Gastrocnemius medialis (tissue), 4 donors: Measurements from ENCODE around the gene ZFR. TPM values are rescaled to one million over a fixed set of nuclear protein-coding genes. Genes with fewer than 3 reads are reported as not detected.
A peak's percentile ranks its signal among the peaks of the same experiment; 100 is the strongest.

Experiments
- ATAC-seq, 2 donors: fragments of 150-250 bp; one replicate each; pipeline ENCODE4 v1.9.1; 2016
- DNase-seq, 2 donors: peaks; one replicate each; pipeline ENCODE4 v3.0.0-alpha.2; 2019
- H3K27ac ChIP-seq, 4 donors: fragments of 200-600 bp; sonication (generic); 1 replicate in 1 of 4; 2 replicates in 3 of 4; pipeline ENCODE4 v1.5.1; 2016 to 2018; ENCODE audit warnings: mild to moderate bottlenecking in 2 of 4, moderate library complexity in 1 of 4
- H3K27me3 ChIP-seq, 3 donors: fragments of 200-600 bp; sonication (generic) in 2 of 3; 1 replicate in 1 of 3; 2 replicates in 2 of 3; pipeline versions ENCODE4 v1.5.1 to v1.6.0; 2016 to 2019; ENCODE audit warnings: mild to moderate bottlenecking in 1 of 3, moderate library complexity in 1 of 3
- H3K36me3 ChIP-seq, 2 donors: fragments of 200-600 bp; sonication (generic) in 1 of 2; one replicate each; pipeline ENCODE4 v1.5.1; 2017 to 2018
- H3K4me1 ChIP-seq, 2 donors: fragments of 200-600 bp; sonication (generic) in 1 of 2; one replicate each; pipeline ENCODE4 v1.5.1; 2016 to 2017; ENCODE audit warnings: mild to moderate bottlenecking in 2 of 2
- H3K4me3 ChIP-seq, 4 donors: fragments of 200-600 bp; sonication (generic) in 3 of 4; 1 replicate in 1 of 4; 2 replicates in 3 of 4; pipeline ENCODE4 v1.5.1; 2016 to 2019; ENCODE audit warnings: mild to moderate bottlenecking in 2 of 4
- H3K9me3 ChIP-seq, 3 donors: fragments of 200-600 bp; sonication (generic) in 2 of 3; 1 replicate in 1 of 3; 2 replicates in 2 of 3; pipeline ENCODE4 v1.5.1; 2016 to 2019
- POLR2A ChIP-seq, 2 donors: fragments of 450-650 bp; IDR thresholded peaks; one replicate each; pipeline ENCODE4 v1.6.1; 2017; ENCODE audit warnings: antibody characterized with exemption in 2 of 2, mild to moderate bottlenecking in 2 of 2, moderate library complexity in 2 of 2
- in situ Hi-C, 4 donors: fragments of 200-750 bp; cut with MboI; loops; one replicate each; pipeline versions ENCODE4 v1.15.0 to v1.8.0; 2017; ENCODE audit warnings: low sequenced_read_pairs in 4 of 4
- intact Hi-C: fragments of 100-400 bp; cut with DNase I; formaldehyde crosslinking; loops from one replicate; pipeline ENCODE4 v1.15.1; 2023; ENCODE audit warnings: low total_unique reads
- total RNA-seq, 4 donors: library from RNA; depleted of rRNA; stranded (reverse); fragments of >200 nt; gene quantifications; one replicate each; pipeline versions ENCODE4 v1.1.0 to v1.2.3, GENCODE V29; 2016
- TF ChIP-seq, protein P1 (sequence below), 5 experiments: fragments of 450-650 bp in 3 of 5; fragments of 200-600 bp in 2 of 5; sonication (generic) in 2 of 5; IDR thresholded peaks in 4 of 5; conservative IDR thresholded peaks in 1 of 5; 1 replicate in 4 of 5; 2 replicates in 1 of 5; pipeline ENCODE4 v1.5.1; 2016 to 2019; ENCODE audit warnings: antibody characterized with exemption in 5 of 5, mild to moderate bottlenecking in 3 of 5, moderate library complexity in 3 of 5

ZFR gene
- total RNA-seq, 4 donors from 2014 or later, result 84.0 to 109 (median 89.4) TPM

DNA sequence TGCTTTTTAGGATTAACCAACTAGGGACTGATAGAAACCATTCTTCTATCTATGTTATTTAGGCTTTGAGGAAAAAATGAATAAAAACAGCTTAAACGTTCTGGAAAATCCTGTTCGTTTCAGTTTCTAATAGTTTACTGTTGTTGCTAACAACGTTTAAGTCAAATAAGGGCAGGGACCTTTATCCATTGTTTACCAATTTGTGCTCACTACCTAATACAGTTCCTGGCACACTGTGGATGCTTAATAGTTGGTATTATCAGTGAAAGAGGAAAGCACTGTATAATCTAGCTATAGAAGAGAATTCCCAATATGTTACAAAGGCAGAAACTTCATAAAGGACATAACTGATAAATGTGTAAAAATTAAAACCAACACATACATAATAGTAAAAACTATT, 52.5 kb downstream of the ZFR start:
- in situ Hi-C loops (loop anchor here in 1 of 4 donors (25.0 kb wide), 1 partner anchor 855 kb away; the partner anchor contains the start of genes C5orf22 and DROSHA), intact Hi-C loops (no loop called here)
- no peak for ATAC-seq
- no peak for DNase-seq
- no peak overlapping the region for H3K27ac ChIP-seq
- no peaks in the 10 kb centered on the region for H3K9me3 ChIP-seq
- no peaks in the 10 kb centered on the region for H3K4me1 ChIP-seq
- peaks cover 5 to 91% of the 10 kb centered on the region in 2 donors for H3K36me3 ChIP-seq
- H3K4me3 ChIP-seq, result no peak overlapping the region
- no peaks in the 10 kb centered on the region for H3K27me3 ChIP-seq
- TF ChIP-seq, protein P1, sequence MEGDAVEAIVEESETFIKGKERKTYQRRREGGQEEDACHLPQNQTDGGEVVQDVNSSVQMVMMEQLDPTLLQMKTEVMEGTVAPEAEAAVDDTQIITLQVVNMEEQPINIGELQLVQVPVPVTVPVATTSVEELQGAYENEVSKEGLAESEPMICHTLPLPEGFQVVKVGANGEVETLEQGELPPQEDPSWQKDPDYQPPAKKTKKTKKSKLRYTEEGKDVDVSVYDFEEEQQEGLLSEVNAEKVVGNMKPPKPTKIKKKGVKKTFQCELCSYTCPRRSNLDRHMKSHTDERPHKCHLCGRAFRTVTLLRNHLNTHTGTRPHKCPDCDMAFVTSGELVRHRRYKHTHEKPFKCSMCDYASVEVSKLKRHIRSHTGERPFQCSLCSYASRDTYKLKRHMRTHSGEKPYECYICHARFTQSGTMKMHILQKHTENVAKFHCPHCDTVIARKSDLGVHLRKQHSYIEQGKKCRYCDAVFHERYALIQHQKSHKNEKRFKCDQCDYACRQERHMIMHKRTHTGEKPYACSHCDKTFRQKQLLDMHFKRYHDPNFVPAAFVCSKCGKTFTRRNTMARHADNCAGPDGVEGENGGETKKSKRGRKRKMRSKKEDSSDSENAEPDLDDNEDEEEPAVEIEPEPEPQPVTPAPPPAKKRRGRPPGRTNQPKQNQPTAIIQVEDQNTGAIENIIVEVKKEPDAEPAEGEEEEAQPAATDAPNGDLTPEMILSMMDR (IDR thresholded peaks at IDR 0.05 in 4 of 5, conservative IDR thresholded peaks at IDR 0.05 in 1 of 5), result no peak
- TF ChIP-seq POLR2A (IDR thresholded peaks at IDR 0.05), result no peak

DNA sequence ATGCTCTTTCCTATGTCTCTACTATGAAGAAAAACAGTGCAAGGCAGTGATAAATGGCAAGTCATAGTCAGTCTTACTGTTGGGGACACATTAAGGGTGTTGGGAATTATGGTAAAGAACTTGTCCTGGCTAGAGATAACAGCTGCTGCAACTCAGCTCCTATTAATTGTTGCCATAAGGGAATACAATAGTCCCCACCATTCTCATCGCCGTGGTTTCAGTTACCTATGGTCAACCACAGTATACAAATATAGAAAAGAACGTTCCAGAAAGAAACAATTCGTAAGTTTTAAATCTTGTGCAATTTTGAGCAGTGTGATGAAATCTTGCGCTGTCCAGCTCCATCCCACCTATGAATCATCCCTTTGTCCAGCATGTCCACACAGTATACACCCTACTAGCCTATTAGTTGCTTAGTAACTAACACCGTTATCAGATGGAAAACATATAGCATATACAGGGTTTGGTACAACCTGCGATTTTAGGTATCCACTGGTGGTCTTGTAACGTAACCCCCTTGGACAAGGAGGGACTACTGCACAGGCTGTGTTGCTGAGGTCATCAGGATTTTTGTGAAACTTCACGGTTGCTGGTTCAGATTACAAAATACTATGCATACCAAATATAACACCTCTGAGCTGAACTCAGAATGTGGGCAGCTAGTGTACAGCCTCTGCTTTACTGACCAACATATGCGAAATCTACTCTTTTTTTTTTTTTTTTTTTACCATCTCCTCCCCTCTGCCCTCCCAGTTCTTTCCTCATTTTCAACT, 53.5 kb downstream of the ZFR start:
- peaks cover 5 to 91% of the 10 kb centered on the region in 2 donors for H3K36me3 ChIP-seq
- peak overlapping the region; percentile 21 to 51 (median 43) for H3K27ac ChIP-seq

DNA sequence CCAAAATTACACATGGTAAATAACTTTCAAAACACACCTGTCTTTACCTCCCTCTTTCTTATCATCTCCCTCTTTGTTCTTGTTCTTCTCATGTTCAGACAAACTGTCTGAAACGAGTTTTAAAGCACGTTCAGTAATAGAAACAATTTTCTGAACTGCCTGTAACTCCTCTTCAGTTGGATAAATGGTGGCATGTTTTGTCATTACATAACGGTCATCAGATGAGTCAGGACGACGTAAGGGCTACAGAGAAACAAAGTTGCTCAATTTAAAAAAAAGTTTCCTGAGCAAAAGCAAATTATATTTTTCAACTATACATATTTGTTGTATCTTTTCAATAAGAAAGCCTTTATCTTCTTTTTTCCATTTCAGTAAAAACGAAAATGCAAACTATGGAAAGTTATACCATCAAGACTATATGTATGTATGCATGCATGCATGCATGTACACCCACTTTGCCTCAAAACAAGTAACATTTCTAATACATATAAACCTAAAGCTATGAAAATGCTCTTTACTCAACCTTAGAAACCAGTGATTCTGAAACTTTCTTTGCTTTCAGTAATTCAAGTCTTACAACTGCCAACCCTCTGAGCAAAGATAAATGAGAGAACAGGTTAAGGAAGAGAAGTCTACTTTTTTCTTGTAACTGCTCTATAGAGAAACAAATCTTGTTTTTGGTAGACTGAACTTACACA, 56.0 kb downstream of the ZFR start:
- Histone ChIP-seq H3K4me3 (no peak overlapping the region), H3K9me3 (no peaks in the 10 kb centered on the region), H3K27ac (peak overlapping the region in 2 of 4 donors; percentile 14 to 27), H3K36me3 (peaks cover 9 to 90% of the 10 kb centered on the region in 2 donors), H3K4me1 (no peaks in the 10 kb centered on the region), H3K27me3 (no peaks in the 10 kb centered on the region)
- no peak for TF ChIP-seq POLR2A (IDR thresholded peaks at IDR 0.05)
- TF ChIP-seq, protein P1 (IDR thresholded peaks at IDR 0.05 in 4 of 5, conservative IDR thresholded peaks at IDR 0.05 in 1 of 5), result no peak
- in situ Hi-C loops, result loop anchor here in 1 of 4 donors (25.0 kb wide), 1 partner anchor 851 kb away; the partner anchor contains the start of genes C5orf22 and DROSHA
- no peak for DNase-seq
- intact Hi-C loops, result no loop called here
- ATAC-seq, result no peak

More for the DNA sequence above, 53.5 kb downstream of the ZFR start:
- ATAC-seq, result peak; percentile 91
- in situ Hi-C loops, result loop anchor here in 1 of 4 donors (25.0 kb wide), 1 partner anchor 854 kb away; the partner anchor contains the start of genes C5orf22 and DROSHA
- no peak for TF ChIP-seq POLR2A (IDR thresholded peaks at IDR 0.05)
- TF ChIP-seq, protein P1 (IDR thresholded peaks at IDR 0.05 in 4 of 5, conservative IDR thresholded peaks at IDR 0.05 in 1 of 5), result peak in 1 of 5 experiments; percentile 11
- peak in 1 of 2 donors; percentile 19 for DNase-seq
- no peaks in the 10 kb centered on the region for H3K4me1 ChIP-seq
- intact Hi-C loops, result no loop called here
- H3K4me3 ChIP-seq, result no peak overlapping the region
- no peaks in the 10 kb centered on the region for H3K9me3 ChIP-seq
- no peaks in the 10 kb centered on the region for H3K27me3 ChIP-seq

DNA sequence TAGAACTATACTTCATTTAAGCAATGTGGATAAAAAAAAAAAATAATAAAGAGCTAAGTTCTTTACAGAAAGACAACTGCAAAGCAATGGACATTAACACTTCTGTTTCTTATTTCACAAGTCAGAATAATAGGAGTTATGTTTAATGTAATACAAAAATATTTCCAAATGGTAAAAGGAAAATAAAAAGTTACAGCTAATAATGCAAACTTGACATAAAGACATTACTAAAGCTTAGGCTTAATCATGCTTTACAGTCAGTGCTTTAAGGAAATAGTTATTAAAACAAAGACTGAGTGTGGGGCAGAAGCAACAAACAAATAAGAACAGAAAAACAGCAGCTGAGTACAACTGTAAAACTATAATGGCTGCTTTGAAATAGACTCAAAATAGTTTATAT, 56.7 kb downstream of the ZFR start:
- peak overlapping the region in 1 of 4 donors; percentile 27 for H3K27ac ChIP-seq
- no peaks in the 10 kb centered on the region for H3K4me1 ChIP-seq
- no peaks in the 10 kb centered on the region for H3K27me3 ChIP-seq
- H3K36me3 ChIP-seq, result peaks cover 9 to 90% of the 10 kb centered on the region in 2 donors
- DNase-seq (no peak), ATAC-seq (no peak)
- intact Hi-C loops (no loop called here), in situ Hi-C loops (loop anchor here in 1 of 4 donors (25.0 kb wide), 1 partner anchor 851 kb away; the partner anchor contains the start of genes C5orf22 and DROSHA)
- no peaks in the 10 kb centered on the region for H3K9me3 ChIP-seq
- no peak overlapping the region for H3K4me3 ChIP-seq
- TF ChIP-seq, protein P1 (IDR thresholded peaks at IDR 0.05 in 4 of 5, conservative IDR thresholded peaks at IDR 0.05 in 1 of 5), result no peak
- no peak for TF ChIP-seq POLR2A (IDR thresholded peaks at IDR 0.05)
